ENCODE data around the gene GPRIN3.

Gene GPRIN3

GRCh38 chr4:89307446-89308160 lies at the start of gene GPRIN3:
GPRIN3 (minus strand) TSS chr4:89307800; CDS start chr4:89250110, 57,690 bp downstream.
- no peak for DNase-seq

GRCh38 chr4:89357340-89357739 lies 49.7 kb upstream of the GPRIN3 start:
- no peak for DNase-seq

GRCh38 chr4:89356086-89356485 lies 48.5 kb upstream of the GPRIN3 start:
- DNase-seq: no peak

DNA sequence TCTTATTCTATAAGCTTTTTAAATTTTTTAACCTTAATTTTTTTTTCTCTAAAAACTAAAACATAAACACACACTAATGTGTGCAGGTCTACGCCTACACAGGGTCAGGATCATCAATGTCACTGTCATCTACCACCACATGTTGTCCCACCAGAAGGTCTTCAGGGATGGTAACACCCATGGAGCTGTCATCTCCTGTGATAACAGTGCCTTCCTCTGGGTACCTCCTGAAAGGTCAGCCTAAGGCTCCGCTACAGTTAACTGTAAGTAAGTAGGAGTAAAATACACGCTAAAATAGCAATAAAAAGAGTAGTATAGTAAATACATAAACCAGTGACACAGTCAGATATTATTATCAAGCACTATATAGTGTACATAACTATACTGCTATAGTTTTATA lies 45.9 kb upstream of the GPRIN3 start:
- DNase-seq: no peak

DNA sequence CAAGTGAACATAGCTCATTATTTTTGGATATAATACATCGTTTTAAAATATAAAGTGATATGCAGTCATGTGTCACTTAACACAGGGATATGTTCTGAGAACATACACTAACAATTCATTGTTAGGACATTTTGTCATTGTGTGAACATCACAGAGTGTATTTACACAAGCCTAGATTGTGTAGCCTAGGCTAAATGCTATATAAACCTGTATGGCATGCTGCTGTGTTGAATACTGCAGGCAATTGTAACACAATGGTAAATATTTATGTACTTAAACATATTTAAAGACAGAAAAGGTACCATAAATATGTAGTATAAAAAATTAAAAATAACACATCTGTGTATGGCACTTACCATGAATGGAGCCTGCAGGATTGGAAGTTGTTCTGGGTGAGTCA lies 44.9 kb upstream of the GPRIN3 start:
- no peak for DNase-seq

GRCh38 chr4:89351201-89351600 lies 43.6 kb upstream of the GPRIN3 start:
- no peak for DNase-seq

GRCh38 chr4:89347363-89348025 lies 39.9 kb upstream of the GPRIN3 start:
- DNase-seq: no peak

- DNase-seq: no peak
These were observed 37.0 kb upstream of the GPRIN3 start for GRCh38 chr4:89344571-89344970.

GRCh38 chr4:89338206-89338605 lies 30.6 kb upstream of the GPRIN3 start:
- no peak for DNase-seq

GRCh38 chr4:89337681-89338080 lies 30.1 kb upstream of the GPRIN3 start:
- no peak for DNase-seq

DNA sequence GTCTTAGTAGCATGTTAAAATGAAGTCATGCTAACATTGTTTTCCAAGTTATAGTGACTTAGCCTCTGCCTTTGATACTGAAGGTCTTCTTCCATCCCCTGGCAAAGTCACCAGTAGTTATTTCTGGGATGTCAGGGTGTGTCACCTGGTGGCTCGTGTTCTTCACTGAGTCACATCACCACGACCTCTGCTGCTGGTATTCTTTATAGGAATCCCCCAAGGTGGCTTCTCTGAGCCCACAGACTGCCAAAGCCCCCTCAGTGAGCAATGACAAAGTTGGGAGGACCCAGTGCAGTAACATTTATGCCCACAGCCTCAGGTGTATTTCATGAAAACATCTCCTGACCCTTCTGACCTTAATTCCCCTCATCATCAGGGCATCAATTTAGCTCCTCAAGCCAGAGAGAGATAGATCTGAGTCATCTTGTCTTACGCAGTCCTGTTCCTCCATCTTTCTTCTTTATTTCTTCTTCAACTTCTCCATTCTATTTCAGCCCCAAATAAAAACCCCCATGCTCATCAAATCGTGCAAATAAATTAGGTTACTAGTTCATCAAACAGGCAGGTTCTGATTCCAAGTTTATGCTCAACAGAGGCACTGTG lies 29.3 kb upstream of the GPRIN3 start:
- DNase-seq: no peak

DNA sequence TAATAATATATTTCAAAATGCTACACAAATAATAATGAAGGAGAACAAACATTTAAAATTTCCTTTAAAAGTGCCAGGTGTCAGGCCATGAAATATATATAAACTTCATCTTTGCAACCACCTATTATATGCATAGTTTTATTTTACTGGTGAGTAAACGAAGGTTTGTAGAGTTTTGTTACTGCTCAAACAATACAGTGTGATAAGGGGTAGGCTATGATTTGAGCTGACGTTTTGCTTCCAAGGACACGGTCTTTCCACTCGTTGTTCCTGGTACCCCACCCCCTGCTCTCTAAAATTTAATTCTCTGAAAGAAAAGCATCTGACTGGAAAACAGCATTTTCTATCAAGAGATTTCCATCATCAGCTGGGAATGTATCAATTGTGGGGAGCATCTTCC lies 27.2 kb upstream of the GPRIN3 start:
- DNase-seq: no peak

GRCh38 chr4:89334311-89334710 lies 26.7 kb upstream of the GPRIN3 start:
- no peak for DNase-seq

GRCh38 chr4:89331686-89332544 lies 24.3 kb upstream of the GPRIN3 start:
- DNase-seq: no peak

DNA sequence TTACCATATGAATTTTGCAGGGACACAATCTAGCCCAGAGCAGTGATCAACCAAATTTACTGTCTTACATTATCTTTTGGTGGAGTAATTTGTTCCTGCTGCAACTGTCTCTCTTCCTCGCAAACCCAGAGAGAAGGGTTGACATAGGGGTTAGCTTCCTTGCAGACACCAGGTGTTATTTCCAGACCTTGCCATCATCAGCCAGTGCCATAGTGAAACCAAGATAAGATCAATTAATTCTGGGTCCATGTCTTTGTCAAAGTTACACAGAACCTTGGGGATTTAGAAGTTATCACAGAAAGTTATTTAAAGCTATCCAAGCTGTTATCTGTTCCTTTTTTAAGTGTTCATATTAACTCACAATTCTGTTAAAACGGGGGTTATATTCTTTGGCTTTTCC lies 23.6 kb upstream of the GPRIN3 start:
- DNase-seq: no peak

GRCh38 chr4:89329280-89329679 lies 21.7 kb upstream of the GPRIN3 start:
- DNase-seq: no peak

GRCh38 chr4:89324671-89325070 lies 17.1 kb upstream of the GPRIN3 start:
- DNase-seq: no peak

- no peak for DNase-seq
These were observed 15.1 kb upstream of the GPRIN3 start for GRCh38 chr4:89322671-89323070.

GRCh38 chr4:89319756-89320155 lies 12.2 kb upstream of the GPRIN3 start:
- no peak for DNase-seq

DNA sequence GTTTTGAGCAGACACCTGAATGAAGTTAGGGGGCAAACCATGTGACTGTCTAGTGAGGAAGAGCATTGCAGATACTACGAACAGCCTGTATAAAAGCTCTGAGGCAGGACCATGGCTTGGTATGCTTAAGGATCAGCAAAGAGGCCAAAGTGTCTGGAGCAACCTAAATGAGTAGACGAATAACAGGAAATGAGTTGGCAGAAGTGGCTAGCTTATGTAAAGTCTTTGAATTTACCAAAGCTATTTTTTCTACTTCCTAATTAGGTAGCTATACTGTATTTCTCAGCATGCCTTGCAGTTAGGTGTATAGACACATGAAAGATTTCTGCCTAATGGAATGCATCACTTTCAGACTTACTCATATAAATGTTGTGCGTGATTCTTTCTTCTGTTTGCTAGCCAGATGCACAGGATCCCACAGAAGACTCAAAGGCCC lies 9.3 kb upstream of the GPRIN3 start:
- no peak for DNase-seq

DNA sequence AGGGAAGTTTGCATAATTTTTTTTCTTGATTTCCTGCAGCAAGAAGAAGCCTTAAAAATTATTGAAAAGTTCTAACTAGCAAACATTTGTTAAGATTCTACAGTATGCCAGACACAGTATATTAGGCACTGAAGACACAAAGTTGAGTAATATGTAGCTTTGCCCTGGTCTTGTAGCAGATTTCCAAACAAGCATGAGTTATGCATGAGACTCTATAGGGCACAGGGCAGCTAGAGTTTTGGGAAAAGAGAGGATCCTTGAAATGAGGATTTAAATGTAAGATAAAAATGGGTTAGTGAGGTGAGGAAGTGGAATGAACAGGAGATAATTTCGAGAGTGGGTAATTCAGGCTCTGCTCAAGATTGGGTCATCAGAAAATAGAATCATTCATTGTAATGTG lies 8.6 kb upstream of the GPRIN3 start:
- no peak for DNase-seq

DNA sequence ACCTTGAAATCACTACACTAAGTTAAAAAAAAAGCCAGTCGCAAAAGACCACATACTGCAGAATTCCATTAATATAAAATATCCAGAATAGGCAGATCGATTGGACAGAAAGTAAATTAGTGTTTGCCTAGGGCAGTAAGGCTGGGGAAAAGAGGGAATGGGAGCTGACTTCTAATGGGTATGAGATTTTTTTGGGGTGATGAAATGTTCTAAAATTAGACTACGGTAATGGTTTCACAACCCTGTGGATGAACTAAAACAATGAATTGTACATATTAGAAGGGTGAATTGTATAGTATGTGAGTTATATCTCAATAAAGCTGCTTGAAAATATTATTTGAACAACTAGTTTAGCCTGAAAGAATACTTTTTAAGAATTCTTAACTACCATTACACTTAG lies 6.7 kb upstream of the GPRIN3 start:
- DNase-seq: no peak

DNA sequence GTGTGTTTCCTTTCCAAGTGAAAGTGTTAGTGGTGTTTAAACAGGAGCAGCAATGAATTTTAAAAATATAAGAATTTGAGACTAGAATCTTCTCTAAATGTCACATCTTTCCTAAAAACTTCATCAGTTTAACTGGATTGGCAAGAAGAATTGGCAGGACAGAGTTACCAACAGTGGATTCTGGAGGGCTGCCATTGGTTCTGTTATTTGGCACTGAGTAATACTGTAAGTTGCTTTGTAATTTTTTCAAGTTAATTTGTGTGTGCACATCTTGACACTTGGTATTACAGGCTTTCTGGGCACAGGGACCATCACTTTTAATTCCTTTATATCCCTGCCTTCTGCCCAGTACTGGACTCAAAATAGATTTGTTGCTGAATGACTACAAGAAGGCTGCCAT lies 4.5 kb upstream of the GPRIN3 start:
- DNase-seq: no peak

Data from NCI-H2107 (cell line).